Activated naive CD4-positive, alpha-beta T cell treated with anti-CD3 and anti-CD28 coated beads for 36 hours (primary cell): ENCODE measurements around the gene ETS1. TPM values are rescaled to one million over a fixed set of nuclear protein-coding genes. Genes with fewer than 3 reads are reported as not detected.

Source experiments
- CTCF ChIA-PET: fragments of 350-600 bp; sonication (Branson Sonifier 250); formaldehyde crosslinking; loops from one replicate; lab custom pipeline; 2021; ENCODE audit warnings: antibody characterized with exemption; lab: Charles Lee
- DNase-seq: peaks from one replicate; pipeline ENCODE4 v3.0.0-alpha.2; 2020
- H3K27ac Mint-ChIP-seq: one replicate; pipeline ENCODE4 v1.8.0; 2021; ENCODE audit warnings: mild to moderate bottlenecking, mixed read lengths
- H3K27me3 Mint-ChIP-seq: one replicate; pipeline ENCODE4 v1.8.0; 2021; ENCODE audit warnings: low read depth, mixed read lengths
- H3K36me3 Mint-ChIP-seq: one replicate; pipeline ENCODE4 v1.8.0; 2021; ENCODE audit warnings: low read depth, mixed read lengths
- H3K4me1 Mint-ChIP-seq: one replicate; pipeline ENCODE4 v1.8.0; 2021; ENCODE audit warnings: low read depth, mixed read lengths
- H3K4me3 Mint-ChIP-seq: one replicate; pipeline ENCODE4 v1.8.0; 2021; ENCODE audit warnings: mild to moderate bottlenecking, moderate library complexity, mixed read lengths
- H3K9me3 Mint-ChIP-seq: one replicate; pipeline ENCODE4 v1.8.0; 2021; ENCODE audit warnings: mixed read lengths
- intact Hi-C: fragments of 100-400 bp; cut with micrococcal nuclease; formaldehyde crosslinking; loops from one replicate; pipeline ENCODE4 v1.15.1; 2023
- microRNA-seq: library from miRNA; unstranded; fragments of <30 nt; microRNA quantifications from one replicate; pipeline ENCODE4 v1.2.0, GENCODE V29; 2022; ENCODE audit warnings: borderline microRNAs expressed, borderline replicate concordance
- total RNA-seq, 2 experiments: library from RNA; stranded (reverse); gene quantifications; one replicate each; pipeline ENCODE4 v1.2.3, GENCODE V29; 2021

ETS1 gene
- total RNA-seq, 2 experiments from 2014 or later, result 336 to 338 TPM

GRCh38 chr11:128412847-128413791 is 174.2 kb downstream of the ETS1 start:
- Mint-ChIP-seq H3K4me1 (peaks cover 72% of the 10 kb centered on the region), H3K27ac (peak overlapping the region; percentile 2), H3K9me3 (no peaks in the 10 kb centered on the region), H3K36me3 (no peaks in the 10 kb centered on the region), H3K4me3 (no peak overlapping the region), H3K27me3 (no peaks in the 10 kb centered on the region)
- intact Hi-C loops, result loop anchor here (2.0 kb wide), 3 partner anchors 34 to 70 kb away; no protein-coding TSS in a partner anchor
- CTCF ChIA-PET, result interaction anchor here (0.9 kb wide), 1 partner anchor 11 kb away, joined by 4 read pairs; no protein-coding TSS in a partner anchor
- no peak for DNase-seq

GRCh38 chr11:128411812-128412211 is 175.5 kb downstream of the ETS1 start:
- Mint-ChIP-seq H3K9me3 (no peaks in the 10 kb centered on the region), H3K27ac (peak overlapping the region; percentile 6), H3K36me3 (no peaks in the 10 kb centered on the region), H3K27me3 (no peaks in the 10 kb centered on the region), H3K4me1 (peaks cover 60% of the 10 kb centered on the region), H3K4me3 (no peak overlapping the region)
- intact Hi-C loops, result loop anchor here (2.0 kb wide), 3 partner anchors 33 to 69 kb away; no protein-coding TSS in a partner anchor
- CTCF ChIA-PET, result interaction anchor here (0.9 to 1.3 kb wide), 2 partner anchors 9 to 121 kb away, joined by 3 to 4 read pairs; no protein-coding TSS in a partner anchor
- peak; percentile 66 for DNase-seq

- DNase-seq, result no peak
- H3K4me1 Mint-ChIP-seq, result peaks cover 57% of the 10 kb centered on the region
- H3K27me3 Mint-ChIP-seq, result no peaks in the 10 kb centered on the region
- H3K4me3 Mint-ChIP-seq, result no peak overlapping the region
- no peaks in the 10 kb centered on the region for H3K9me3 Mint-ChIP-seq
- no peak overlapping the region for H3K27ac Mint-ChIP-seq
- intact Hi-C loops, result no loop called here
- no peaks in the 10 kb centered on the region for H3K36me3 Mint-ChIP-seq
- CTCF ChIA-PET, result interaction anchor here (1.3 kb wide), 1 partner anchor 121 kb away, joined by 3 read pairs; no protein-coding TSS in a partner anchor
These were observed 176.2 kb downstream of the ETS1 start for GRCh38 chr11:128411150-128411549.

GRCh38 chr11:128409476-128409875 is 177.9 kb downstream of the ETS1 start:
- intact Hi-C loops, result no loop called here
- Mint-ChIP-seq H3K27me3 (no peaks in the 10 kb centered on the region), H3K9me3 (no peaks in the 10 kb centered on the region), H3K36me3 (no peaks in the 10 kb centered on the region), H3K4me3 (no peak overlapping the region), H3K27ac (no peak overlapping the region), H3K4me1 (peaks cover 54% of the 10 kb centered on the region)
- CTCF ChIA-PET, result interaction anchor here (1.5 to 2.2 kb wide), 2 partner anchors 10 to 13 kb away, joined by 6 read pairs; no protein-coding TSS in a partner anchor
- DNase-seq, result no peak

Small RNA genes lying within 50 kb of the gene (microRNA-seq; reads per million reads assigned to microRNA genes)
- not detected for gene MIR6090

Other genes with a start within 250 kb of the ETS1 start
- gene FLI1, start 106.5 kb upstream of the ETS1 start, total RNA-seq, result 10 to 100 TPM; 64.0 to 65.0 TPM